HG03575 (cell line): ENCODE results near the gene CHADL.
"Not testable (repeated sequence)": the region's sequence is repeated elsewhere in the genome, so short reads cannot be mapped to it uniquely, and the experiment has no call there.

Experiments
- ATAC-seq: cut with Tn5 transposase; IDR thresholded peaks from one replicate; pipeline ENCODE4 v1.9.1; 2021; ENCODE audit not compliant: unreplicated experiment, insufficient number of reproducible peaks, low FRiP score; ENCODE audit errors: extremely low read depth

The CHADL gene

GRCh38 chr22:41204066-41204465 lies 36.7 kb downstream of the CHADL start:
- no peak for ATAC-seq

GRCh38 chr22:41203118-41203517 lies 37.6 kb downstream of the CHADL start:
- ATAC-seq, result no peak

DNA sequence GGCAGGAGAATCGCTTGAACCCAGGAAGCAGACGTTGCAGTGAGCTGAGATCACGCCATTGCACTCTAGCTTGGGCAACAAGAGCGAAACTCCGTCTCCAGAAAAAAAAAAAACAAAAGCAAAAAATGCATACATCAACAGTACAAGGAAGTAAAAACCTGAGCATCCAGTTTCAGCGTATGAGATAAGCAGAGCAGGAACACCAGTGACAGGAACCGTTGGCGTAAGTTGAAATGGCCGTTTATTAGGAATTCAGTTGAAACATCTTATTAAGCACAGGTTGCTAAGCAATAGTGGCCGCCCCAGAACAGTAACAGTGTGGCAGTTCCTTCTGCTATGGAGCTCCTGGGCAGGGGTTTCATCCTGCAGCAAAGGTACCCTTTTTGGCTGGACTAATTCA lies 39.6 kb downstream of the CHADL start:
- no peak for ATAC-seq

DNA sequence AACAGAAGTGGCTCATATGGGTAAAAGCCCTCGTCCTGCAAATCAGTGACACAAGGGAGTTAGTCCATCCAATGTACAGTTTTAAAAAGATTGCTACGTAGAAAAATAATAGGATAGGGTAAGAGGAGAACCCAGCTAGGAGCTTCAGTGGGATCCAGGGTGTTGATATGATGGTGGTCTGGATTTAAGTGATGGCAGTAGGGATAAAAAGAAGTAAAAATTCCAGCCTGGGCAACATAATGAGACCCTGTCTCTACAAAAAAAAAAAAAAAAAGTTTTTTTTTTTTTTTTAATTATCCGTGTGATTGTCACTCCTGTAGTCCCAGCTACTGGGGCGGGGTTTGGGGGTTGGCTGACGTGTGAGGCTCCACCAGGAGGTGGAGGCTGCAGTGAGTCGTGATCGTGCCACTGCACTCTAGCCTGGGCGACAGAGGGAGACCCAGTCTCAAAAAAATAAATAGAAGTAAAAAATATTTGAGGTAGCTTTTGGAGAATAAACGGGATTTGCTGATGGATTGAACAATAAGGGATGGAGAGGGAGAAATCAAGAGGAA lies 42.6 kb downstream of the CHADL start:
- no peak for ATAC-seq

DNA sequence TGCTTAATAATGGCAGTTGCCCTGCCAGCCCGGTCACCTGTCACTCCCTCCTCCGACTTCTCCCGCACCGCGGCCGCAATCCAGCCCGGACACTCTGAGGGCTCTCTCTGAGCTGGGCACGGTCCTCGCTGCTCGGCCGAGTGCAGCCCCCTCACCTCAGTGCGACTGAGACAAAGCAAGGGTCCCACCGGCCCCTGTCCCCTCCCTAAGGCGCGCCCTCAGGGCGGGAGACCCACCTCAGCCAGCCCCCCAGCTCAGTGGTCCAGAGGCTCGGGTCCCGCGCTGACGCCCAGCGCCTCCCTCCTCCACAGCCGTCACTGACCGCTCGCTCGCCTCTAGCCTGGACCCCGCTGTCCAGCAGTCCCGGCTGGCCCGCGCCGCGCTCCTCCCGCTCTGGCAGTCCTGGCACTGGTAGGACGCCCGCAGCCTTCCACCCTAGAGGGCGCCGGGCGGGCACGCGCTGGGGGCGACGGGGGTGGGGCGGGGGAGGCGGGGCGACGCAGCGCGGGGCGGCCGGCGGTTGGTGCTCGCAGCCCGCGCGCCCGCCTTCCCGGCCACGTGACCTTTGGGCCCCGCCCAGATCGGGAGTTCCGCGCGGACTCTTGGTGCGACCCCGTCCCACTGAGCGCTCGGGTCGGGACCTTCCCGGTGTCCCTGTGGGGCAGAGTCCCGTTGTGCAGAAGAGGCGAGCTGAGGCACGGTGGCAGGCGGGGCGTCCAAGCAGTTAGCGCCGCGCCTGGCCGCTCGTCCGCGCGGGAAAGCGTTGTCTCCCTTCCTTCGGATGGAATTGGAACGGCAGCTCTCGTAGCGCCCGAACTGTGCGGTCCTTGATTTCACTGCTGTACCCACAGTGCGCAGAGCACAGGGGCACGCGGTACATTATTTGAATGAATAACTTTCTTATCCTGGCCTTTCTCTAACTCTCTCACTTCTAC lies 43.4 kb downstream of the CHADL start:
- ATAC-seq, result no peak

DNA sequence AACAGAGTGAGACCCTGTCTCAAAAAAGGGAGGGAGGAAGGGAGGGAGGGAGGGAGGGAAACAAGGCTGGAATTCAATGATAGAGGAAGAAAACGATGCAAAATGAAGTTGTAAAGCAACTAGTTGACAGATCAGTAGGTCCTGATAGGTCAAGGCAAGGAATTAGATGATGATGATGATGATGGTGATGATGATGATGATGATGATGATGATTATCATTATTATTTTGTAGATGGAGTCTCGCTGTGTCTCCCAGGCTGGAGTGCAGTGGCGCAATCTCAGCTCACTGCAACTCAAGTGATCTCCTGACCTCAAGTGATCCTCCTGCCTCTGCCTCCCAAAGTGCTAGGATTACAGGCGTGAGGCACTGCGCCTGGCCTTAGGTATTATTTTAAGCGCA lies 46.9 kb downstream of the CHADL start:
- no peak for ATAC-seq

DNA sequence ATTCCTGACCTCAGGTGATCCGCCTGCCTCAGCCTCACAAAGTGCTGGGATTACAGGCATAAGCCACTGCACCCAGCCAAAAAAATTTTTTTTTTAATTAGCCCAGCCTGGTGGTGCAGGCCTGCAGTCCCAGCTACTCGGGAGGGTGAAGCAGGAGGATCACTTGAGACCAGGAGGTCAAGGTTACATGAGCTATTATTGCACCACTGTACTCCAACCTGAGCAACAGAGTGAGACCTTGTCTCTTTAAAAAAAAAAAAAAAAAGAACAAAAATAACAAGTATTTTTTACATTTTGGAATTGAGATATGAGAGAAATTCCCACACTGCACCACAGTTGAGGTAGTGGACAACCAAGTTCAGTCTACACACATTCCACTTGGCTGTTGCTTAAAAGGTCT lies 49.3 kb downstream of the CHADL start:
- ATAC-seq, result no peak

- no peak for ATAC-seq
Observed at GRCh38 chr22:41184679-41185078, 56.1 kb downstream of the CHADL start.

GRCh38 chr22:41181349-41182241 lies 59.1 kb downstream of the CHADL start:
- ATAC-seq, result no peak

GRCh38 chr22:41180926-41181325 lies 59.8 kb downstream of the CHADL start:
- no peak for ATAC-seq

- not testable (repeated sequence) for ATAC-seq
Observed at GRCh38 chr22:41180362-41180761, 60.4 kb downstream of the CHADL start.
